ENCODE results near the gene TPCN2. TPM values are rescaled to one million over a fixed set of nuclear protein-coding genes. Genes with fewer than 3 reads are reported as not detected.

TPCN2 gene
- total and polyA plus RNA-seq, 4 donors, result 6.4 to 20.8 (median 12.1) TPM

DNA sequence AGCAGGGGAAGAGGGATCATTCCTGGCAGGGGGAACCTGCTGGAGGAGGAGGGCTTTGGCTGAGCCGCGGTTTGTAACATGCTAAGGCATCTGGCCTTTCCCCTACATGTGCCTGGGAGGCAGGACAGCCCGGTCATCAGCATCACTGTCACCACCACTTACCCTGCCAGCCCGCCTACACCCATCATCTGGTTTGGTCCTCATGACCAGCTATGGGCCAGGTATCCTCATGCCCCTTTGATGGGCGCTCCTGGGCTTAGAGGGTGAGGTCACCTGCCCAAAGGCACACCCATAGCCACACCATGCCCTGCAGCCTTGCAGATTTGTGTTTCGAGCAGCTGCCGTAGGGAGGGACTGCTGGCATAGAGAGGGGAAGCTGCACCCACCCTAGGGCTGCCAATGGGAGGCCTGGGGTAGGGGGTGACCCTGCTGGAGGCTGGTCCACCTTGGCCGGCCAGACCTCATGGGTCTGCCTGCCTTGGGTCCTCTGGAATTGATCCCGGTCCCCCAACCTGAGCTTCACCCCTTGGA is 38.3 kb upstream of the TPCN2 start:
- Histone ChIP-seq H3K36me3 (ENCODE audit: control insufficient read depth in 4 of 4, insufficient read depth in 3 of 4, low read depth in 1 of 4, low read length in 3 of 4) (no peaks in the 10 kb centered on the region), H3K4me1 (ENCODE audit: control insufficient read depth in 4 of 4, insufficient read depth in 4 of 4, low read length in 3 of 4) (peaks cover 27 to 59% (median 45%) of the 10 kb centered on the region in 4 donors), H3K27ac (ENCODE audit: low read depth in 1 of 2, low read length in 2 of 2) (peak overlapping the region; percentile 70 to 90), H3K9me3 (ENCODE audit: control insufficient read depth in 4 of 4, low read length in 3 of 4) (no peaks in the 10 kb centered on the region), H3K27me3 (ENCODE audit: control insufficient read depth in 4 of 4, insufficient read depth in 4 of 4, low read length in 3 of 4) (no peaks in the 10 kb centered on the region), H3K4me3 (ENCODE audit: low read depth in 1 of 3, low read length in 3 of 3) (peak overlapping the region in 2 of 3 donors; percentile 26 to 44), H3K9ac (ENCODE audit: low read depth in 1 of 2, low read length in 2 of 2) (no peak overlapping the region)
- WGBS, result 40% methylated on average over 9 of the region's 9 CpGs
- no peak for DNase-seq (ENCODE audit: low spot score)
- no peak for TF ChIP-seq CTCF (IDR thresholded peaks at IDR 0.05; ENCODE audit: low read depth, low read length, missing input control)
- TF ChIP-seq RXRA (IDR thresholded peaks at IDR 0.05), result peak in 1 of 2 donors; percentile 68
- peak in 1 of 2 donors; percentile 23 for TF ChIP-seq HNF4A (conservative IDR thresholded peaks at IDR 0.05)

DNA sequence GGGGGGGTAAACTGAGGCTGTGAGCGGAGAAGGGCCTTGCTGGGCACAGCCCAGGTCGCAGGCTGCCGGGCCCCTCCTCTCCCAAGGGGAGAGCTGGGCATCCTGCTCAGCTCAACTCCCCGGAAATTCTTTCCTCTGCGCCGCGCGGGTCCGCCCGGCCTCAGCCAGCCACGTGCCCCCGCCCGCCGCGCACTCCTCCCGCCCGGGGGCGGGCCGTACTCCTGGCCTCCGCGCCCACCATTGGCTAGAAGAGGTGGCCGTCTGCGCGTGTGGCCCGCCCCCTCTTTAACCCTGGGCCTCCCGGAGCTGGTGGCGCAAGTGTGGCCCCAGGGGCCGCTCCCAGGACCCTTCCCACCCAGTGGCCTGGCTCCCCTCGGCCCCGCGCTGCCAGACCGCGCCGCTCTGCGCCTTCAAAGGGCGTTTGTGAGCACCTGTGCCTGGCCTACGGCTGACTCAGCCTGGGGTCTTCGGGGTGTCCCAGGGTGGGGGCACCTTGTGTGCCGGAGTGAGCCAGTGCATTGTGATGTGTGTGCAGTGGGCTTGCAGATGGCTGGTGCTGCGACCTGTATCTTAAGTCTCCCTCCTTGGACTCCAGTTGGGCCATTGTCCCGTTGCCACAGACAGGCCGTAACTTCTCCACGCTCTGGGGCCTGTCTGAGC is 37.6 kb upstream of the TPCN2 start:
- H3K36me3 ChIP-seq (ENCODE audit: control insufficient read depth in 4 of 4, insufficient read depth in 3 of 4, low read depth in 1 of 4, low read length in 3 of 4), result no peaks in the 10 kb centered on the region
- H3K27ac ChIP-seq (ENCODE audit: low read depth in 1 of 2, low read length in 2 of 2), result peak overlapping the region; percentile 70 to 90
- H3K27me3 ChIP-seq (ENCODE audit: control insufficient read depth in 4 of 4, insufficient read depth in 4 of 4, low read length in 3 of 4), result no peaks in the 10 kb centered on the region
- H3K4me1 ChIP-seq (ENCODE audit: control insufficient read depth in 4 of 4, insufficient read depth in 4 of 4, low read length in 3 of 4), result peaks cover 27 to 59% (median 45%) of the 10 kb centered on the region in 4 donors
- 24% methylated on average over 43 of the region's 43 CpGs for WGBS
- H3K9ac ChIP-seq (ENCODE audit: low read depth in 1 of 2, low read length in 2 of 2), result no peak overlapping the region
- no peaks in the 10 kb centered on the region for H3K9me3 ChIP-seq (ENCODE audit: control insufficient read depth in 4 of 4, low read length in 3 of 4)
- peak; percentile 70 for DNase-seq (ENCODE audit: low spot score)
- H3K4me3 ChIP-seq (ENCODE audit: low read depth in 1 of 3, low read length in 3 of 3), result peak overlapping the region; percentile 26 to 47 (median 36)
- TF ChIP-seq CTCF (IDR thresholded peaks at IDR 0.05; ENCODE audit: low read depth, low read length, missing input control) (no peak), RXRA (IDR thresholded peaks at IDR 0.05) (no peak), HNF4G (IDR thresholded peaks at IDR 0.05) (no peak), ATF3 (IDR thresholded peaks at IDR 0.05) (no peak), REST (IDR thresholded peaks at IDR 0.05) (no peak), FOXA1 (IDR thresholded peaks at IDR 0.05) (no peak), EGR1 (IDR thresholded peaks at IDR 0.05; ENCODE audit: low read depth in 2 of 2) (no peak)
- TF ChIP-seq, protein P1, sequence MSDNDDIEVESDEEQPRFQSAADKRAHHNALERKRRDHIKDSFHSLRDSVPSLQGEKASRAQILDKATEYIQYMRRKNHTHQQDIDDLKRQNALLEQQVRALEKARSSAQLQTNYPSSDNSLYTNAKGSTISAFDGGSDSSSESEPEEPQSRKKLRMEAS (IDR thresholded peaks at IDR 0.05), result no peak
